Gastroesophageal sphincter (tissue), 4 donors: ENCODE measurements around the gene FA2H. TPM values are rescaled to one million over a fixed set of nuclear protein-coding genes. Genes with fewer than 3 reads are reported as not detected.

ENCODE experiments used
- ATAC-seq: fragments of 150-250 bp; one replicate; pipeline ENCODE4 v1.9.1; 2016; ENCODE audit warnings: mild to moderate bottlenecking, moderate library complexity
- H3K27ac ChIP-seq, 4 donors: fragments of 200-600 bp; sonication (generic) in 3 of 4; 1 replicate in 3 of 4; 2 replicates in 1 of 4; pipeline ENCODE4 v1.5.1; 2016 to 2019
- H3K27me3 ChIP-seq: fragments of 200-600 bp; sonication (generic); one replicate; pipeline ENCODE4 v1.5.1; 2019
- H3K36me3 ChIP-seq, 2 donors: fragments of 200-600 bp; sonication (generic); one replicate each; pipeline ENCODE4 v1.5.1; 2019; ENCODE audit warnings: control low read depth in 1 of 2
- H3K4me1 ChIP-seq, 3 donors: fragments of 200-600 bp; sonication (generic); 1 replicate in 2 of 3; 2 replicates in 1 of 3; pipeline ENCODE4 v1.5.1; 2016 to 2019; ENCODE audit warnings: control low read depth in 2 of 3
- H3K4me3 ChIP-seq, 2 donors: fragments of 200-600 bp; sonication (generic); one replicate each; pipeline ENCODE4 v1.5.1; 2019; ENCODE audit warnings: mild to moderate bottlenecking in 1 of 2, moderate library complexity in 1 of 2
- H3K9me3 ChIP-seq, 3 donors: fragments of 200-600 bp; sonication (generic); one replicate each; pipeline ENCODE4 v1.5.1; 2017 to 2019; ENCODE audit warnings: control low read depth in 2 of 3
- EP300 ChIP-seq: sonication (generic); formaldehyde crosslinking; IDR thresholded peaks from one replicate; pipeline ENCODE4 v1.6.1; 2017; ENCODE audit warnings: antibody characterized with exemption, mild to moderate bottlenecking
- POLR2A ChIP-seq, 2 donors: fragments of 450-650 bp; IDR thresholded peaks; one replicate each; pipeline ENCODE4 v1.6.1; 2017; ENCODE audit warnings: antibody characterized with exemption in 2 of 2, mild to moderate bottlenecking in 2 of 2, moderate library complexity in 1 of 2
- POLR2AphosphoS5 ChIP-seq: sonication (generic); formaldehyde crosslinking; IDR thresholded peaks from one replicate; pipeline ENCODE4 v1.6.1; 2017; ENCODE audit warnings: antibody characterized with exemption
- WGBS, 2 donors: methylation state at CpG; one replicate each; pipeline ENCODE4 v1.1.5; 2018; ENCODE audit warnings: low coverage in 1 of 2; 5-methylcytosine and 5-hydroxymethylcytosine counted together
- total RNA-seq, 4 donors: library from RNA; depleted of rRNA; stranded (reverse); fragments of >200 nt; gene quantifications; one replicate each; pipeline ENCODE4 v1.1.0, GENCODE V29; 2016
- TF ChIP-seq, protein P1 (sequence below), 4 experiments: fragments of 200-600 bp in 2 of 4; fragments of 450-650 bp in 2 of 4; sonication (generic) in 1 of 4; IDR thresholded peaks; one replicate each; pipeline ENCODE4 v1.5.1; 2017 to 2019; ENCODE audit warnings: antibody characterized with exemption in 4 of 4, mild to moderate bottlenecking in 2 of 4, moderate library complexity in 2 of 4

FA2H gene
- total RNA-seq, 4 donors from 2014 or later, result 0.27 to 2.2 (median 0.31) TPM; not detected in 1

DNA sequence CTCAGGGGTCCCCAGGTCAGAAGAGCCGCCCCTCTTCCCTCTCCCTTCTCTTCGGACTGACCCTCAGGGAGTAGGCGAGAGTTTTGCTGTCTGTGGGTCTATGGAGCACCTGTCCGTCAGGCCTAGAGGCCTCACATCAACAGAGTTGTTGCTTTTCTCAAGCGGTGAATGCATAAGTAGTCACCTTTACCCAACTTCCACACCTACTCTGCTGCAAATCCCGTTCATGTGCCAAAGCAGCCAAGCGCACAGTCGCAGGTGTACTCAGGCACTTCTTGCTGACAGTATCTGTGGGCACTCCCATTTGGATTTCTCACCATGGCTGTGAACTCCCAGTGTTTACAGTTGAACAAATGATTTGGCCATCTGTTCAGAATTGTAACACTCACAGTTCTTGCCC is 4.0 kb upstream of the FA2H start:
- WGBS, 2 donors, result 67 to 70% methylated on average over 3 to 4 of the region's 8 CpGs
- ATAC-seq, result no peak
- TF ChIP-seq, protein P1, sequence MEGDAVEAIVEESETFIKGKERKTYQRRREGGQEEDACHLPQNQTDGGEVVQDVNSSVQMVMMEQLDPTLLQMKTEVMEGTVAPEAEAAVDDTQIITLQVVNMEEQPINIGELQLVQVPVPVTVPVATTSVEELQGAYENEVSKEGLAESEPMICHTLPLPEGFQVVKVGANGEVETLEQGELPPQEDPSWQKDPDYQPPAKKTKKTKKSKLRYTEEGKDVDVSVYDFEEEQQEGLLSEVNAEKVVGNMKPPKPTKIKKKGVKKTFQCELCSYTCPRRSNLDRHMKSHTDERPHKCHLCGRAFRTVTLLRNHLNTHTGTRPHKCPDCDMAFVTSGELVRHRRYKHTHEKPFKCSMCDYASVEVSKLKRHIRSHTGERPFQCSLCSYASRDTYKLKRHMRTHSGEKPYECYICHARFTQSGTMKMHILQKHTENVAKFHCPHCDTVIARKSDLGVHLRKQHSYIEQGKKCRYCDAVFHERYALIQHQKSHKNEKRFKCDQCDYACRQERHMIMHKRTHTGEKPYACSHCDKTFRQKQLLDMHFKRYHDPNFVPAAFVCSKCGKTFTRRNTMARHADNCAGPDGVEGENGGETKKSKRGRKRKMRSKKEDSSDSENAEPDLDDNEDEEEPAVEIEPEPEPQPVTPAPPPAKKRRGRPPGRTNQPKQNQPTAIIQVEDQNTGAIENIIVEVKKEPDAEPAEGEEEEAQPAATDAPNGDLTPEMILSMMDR (IDR thresholded peaks at IDR 0.05), result no peak
- TF ChIP-seq POLR2A (IDR thresholded peaks at IDR 0.05) (no peak), POLR2AphosphoS5 (no peak), EP300 (no peak)
- Histone ChIP-seq H3K27ac (no peak overlapping the region), H3K4me3 (no peak overlapping the region), H3K9me3 (no peaks in the 10 kb centered on the region), H3K27me3 (peaks cover 32% of the 10 kb centered on the region), H3K4me1 (peaks cover 0 to 13% (median 11%) of the 10 kb centered on the region in 3 donors), H3K36me3 (no peaks in the 10 kb centered on the region)

GRCh38 chr16:74776926-74777325 is 2.3 kb upstream of the FA2H start:
- TF ChIP-seq POLR2A (IDR thresholded peaks at IDR 0.05) (no peak), POLR2AphosphoS5 (no peak), EP300 (no peak)
- TF ChIP-seq, protein P1 (IDR thresholded peaks at IDR 0.05), result no peak
- Histone ChIP-seq H3K27me3 (peaks cover 43% of the 10 kb centered on the region), H3K27ac (no peak overlapping the region), H3K36me3 (no peaks in the 10 kb centered on the region), H3K4me1 (peaks cover 0 to 13% (median 11%) of the 10 kb centered on the region in 3 donors), H3K9me3 (no peaks in the 10 kb centered on the region), H3K4me3 (no peak overlapping the region)
- no peak for ATAC-seq
- 87 to 90% methylated on average over 2 of the region's 2 CpGs for WGBS, 2 donors

GRCh38 chr16:74775255-74775654 is 635 bp upstream of the FA2H start:
- peak overlapping the region in 1 of 2 donors; percentile 57 for H3K4me3 ChIP-seq
- 58% methylated on average over 2 to 5 of the region's 5 CpGs for WGBS, 2 donors
- H3K9me3 ChIP-seq, result no peaks in the 10 kb centered on the region
- H3K4me1 ChIP-seq, result peaks cover 0 to 13% (median 11%) of the 10 kb centered on the region in 3 donors
- H3K36me3 ChIP-seq, result no peaks in the 10 kb centered on the region
- no peak overlapping the region for H3K27ac ChIP-seq
- peaks cover 55% of the 10 kb centered on the region for H3K27me3 ChIP-seq
- ATAC-seq, result no peak
- no peak for TF ChIP-seq POLR2AphosphoS5
- no peak for TF ChIP-seq POLR2A (IDR thresholded peaks at IDR 0.05)
- TF ChIP-seq EP300, result no peak
- TF ChIP-seq, protein P1 (IDR thresholded peaks at IDR 0.05), result no peak

DNA sequence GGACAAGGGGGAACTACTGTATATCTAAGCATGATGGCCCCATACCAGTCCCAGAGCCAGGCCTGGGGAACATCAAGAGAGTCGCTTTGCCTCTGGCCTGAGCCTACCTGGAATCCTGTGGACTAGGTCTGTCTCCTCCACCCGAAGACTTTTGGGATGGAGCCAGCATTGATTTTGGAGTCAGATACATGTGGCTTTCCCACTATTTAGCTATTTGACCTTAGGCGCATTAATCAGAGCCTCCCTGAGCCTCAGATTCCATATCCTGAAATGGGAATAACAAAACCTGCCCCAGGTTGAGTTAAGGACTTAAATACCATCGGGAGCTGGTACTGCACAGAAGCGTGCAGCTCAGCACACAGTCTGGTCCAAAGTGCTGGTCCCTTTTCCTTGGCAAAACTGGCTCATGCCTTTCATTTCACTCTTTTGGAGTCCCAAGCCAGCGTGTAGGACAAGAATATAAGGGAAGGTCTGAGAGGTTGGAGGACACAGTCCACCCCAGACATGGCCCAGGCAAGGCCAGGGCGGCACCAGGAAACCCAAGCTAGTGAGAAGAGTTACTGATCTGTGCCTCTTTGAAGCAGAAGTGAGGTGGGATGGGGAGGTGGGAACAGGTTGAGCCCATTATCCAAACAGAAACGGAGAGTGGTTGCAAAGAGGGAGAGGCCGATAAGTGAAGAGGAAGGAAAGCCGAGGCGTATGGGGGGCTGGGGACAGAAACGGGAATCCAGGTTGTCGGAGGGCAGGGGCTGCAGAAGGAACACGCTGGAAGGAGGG is 986 bp downstream of the FA2H start:
- H3K4me3 ChIP-seq, result peak overlapping the region in 1 of 2 donors; percentile 57
- WGBS, 2 donors, result 43 to 57% methylated on average over 10 to 11 of the region's 14 CpGs
- H3K27ac ChIP-seq, result peak overlapping the region in 1 of 4 donors; percentile 54
- peaks cover 69% of the 10 kb centered on the region for H3K27me3 ChIP-seq
- H3K9me3 ChIP-seq, result no peaks in the 10 kb centered on the region
- no peaks in the 10 kb centered on the region for H3K36me3 ChIP-seq
- TF ChIP-seq POLR2AphosphoS5 (no peak), EP300 (no peak), POLR2A (IDR thresholded peaks at IDR 0.05) (no peak)
- TF ChIP-seq, protein P1 (IDR thresholded peaks at IDR 0.05), result no peak
- no peak for ATAC-seq
- peaks cover 0 to 13% (median 11%) of the 10 kb centered on the region in 3 donors for H3K4me1 ChIP-seq
